ENCODE measurements around the gene FOXO4. TPM values are rescaled to one million over a fixed set of nuclear protein-coding genes. Genes with fewer than 3 reads are reported as not detected.

The FOXO4 gene
- total RNA-seq, 1 experiment from 2014 or later: 48.3 TPM

DNA sequence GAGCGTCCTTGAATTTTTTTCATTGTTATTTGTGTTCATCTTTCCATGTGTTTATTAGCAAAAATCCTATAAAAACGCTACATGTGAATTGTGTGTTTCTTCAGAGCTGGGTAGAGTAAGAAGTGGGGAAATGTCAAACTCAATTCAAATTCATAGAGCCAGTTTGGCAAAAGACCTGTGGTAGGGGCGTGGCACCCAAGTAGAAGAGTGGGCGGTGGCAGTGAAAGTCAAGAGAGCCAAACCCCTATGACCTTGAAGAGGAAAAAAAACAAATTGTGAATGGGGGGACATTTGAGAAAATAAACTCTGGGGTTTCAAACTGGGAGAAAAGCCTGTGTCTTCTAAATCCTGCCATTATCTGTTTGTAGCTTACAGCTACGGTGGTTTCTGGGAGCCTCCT is 4.4 kb upstream of the FOXO4 start:
- H3K27me3 Mint-ChIP-seq (ENCODE audit: low read depth): no peaks in the 10 kb centered on the region
- no peak overlapping the region for H3K27ac Mint-ChIP-seq
- TF ChIP-seq ZNF396 (CRISPR knock-in tag; IDR thresholded peaks at IDR 0.05; ENCODE audit: borderline replicate concordance): no peak
- no peak for TF ChIP-seq MXD4 (CRISPR knock-in tag; IDR thresholded peaks at IDR 0.05; ENCODE audit: borderline replicate concordance)
- TF ChIP-seq NR2C2 (CRISPR knock-in tag; IDR thresholded peaks at IDR 0.05): no peak
- TF ChIP-seq TP53 (CRISPR knock-in tag; IDR thresholded peaks at IDR 0.05): no peak
- TF ChIP-seq AFF4 (CRISPR knock-in tag; IDR thresholded peaks at IDR 0.05; ENCODE audit: borderline replicate concordance): no peak
- no peak for TF ChIP-seq PREB (CRISPR knock-in tag; IDR thresholded peaks at IDR 0.05; ENCODE audit: borderline replicate concordance)
- no peak for TF ChIP-seq JUN (CRISPR knock-in tag; IDR thresholded peaks at IDR 0.05)
- TF ChIP-seq NFYB (CRISPR knock-in tag; conservative IDR thresholded peaks at IDR 0.05; ENCODE audit: low read depth): no peak
- no peak for TF ChIP-seq CTCF (IDR thresholded peaks at IDR 0.05)
- no peak for TF ChIP-seq PRRX2 (CRISPR knock-in tag; IDR thresholded peaks at IDR 0.05)
- TF ChIP-seq, protein P1, sequence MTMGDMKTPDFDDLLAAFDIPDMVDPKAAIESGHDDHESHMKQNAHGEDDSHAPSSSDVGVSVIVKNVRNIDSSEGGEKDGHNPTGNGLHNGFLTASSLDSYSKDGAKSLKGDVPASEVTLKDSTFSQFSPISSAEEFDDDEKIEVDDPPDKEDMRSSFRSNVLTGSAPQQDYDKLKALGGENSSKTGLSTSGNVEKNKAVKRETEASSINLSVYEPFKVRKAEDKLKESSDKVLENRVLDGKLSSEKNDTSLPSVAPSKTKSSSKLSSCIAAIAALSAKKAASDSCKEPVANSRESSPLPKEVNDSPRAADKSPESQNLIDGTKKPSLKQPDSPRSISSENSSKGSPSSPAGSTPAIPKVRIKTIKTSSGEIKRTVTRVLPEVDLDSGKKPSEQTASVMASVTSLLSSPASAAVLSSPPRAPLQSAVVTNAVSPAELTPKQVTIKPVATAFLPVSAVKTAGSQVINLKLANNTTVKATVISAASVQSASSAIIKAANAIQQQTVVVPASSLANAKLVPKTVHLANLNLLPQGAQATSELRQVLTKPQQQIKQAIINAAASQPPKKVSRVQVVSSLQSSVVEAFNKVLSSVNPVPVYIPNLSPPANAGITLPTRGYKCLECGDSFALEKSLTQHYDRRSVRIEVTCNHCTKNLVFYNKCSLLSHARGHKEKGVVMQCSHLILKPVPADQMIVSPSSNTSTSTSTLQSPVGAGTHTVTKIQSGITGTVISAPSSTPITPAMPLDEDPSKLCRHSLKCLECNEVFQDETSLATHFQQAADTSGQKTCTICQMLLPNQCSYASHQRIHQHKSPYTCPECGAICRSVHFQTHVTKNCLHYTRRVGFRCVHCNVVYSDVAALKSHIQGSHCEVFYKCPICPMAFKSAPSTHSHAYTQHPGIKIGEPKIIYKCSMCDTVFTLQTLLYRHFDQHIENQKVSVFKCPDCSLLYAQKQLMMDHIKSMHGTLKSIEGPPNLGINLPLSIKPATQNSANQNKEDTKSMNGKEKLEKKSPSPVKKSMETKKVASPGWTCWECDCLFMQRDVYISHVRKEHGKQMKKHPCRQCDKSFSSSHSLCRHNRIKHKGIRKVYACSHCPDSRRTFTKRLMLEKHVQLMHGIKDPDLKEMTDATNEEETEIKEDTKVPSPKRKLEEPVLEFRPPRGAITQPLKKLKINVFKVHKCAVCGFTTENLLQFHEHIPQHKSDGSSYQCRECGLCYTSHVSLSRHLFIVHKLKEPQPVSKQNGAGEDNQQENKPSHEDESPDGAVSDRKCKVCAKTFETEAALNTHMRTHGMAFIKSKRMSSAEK (CRISPR knock-in tag; IDR thresholded peaks at IDR 0.05; ENCODE audit: borderline replicate concordance): no peak
- TF ChIP-seq, protein P2, sequence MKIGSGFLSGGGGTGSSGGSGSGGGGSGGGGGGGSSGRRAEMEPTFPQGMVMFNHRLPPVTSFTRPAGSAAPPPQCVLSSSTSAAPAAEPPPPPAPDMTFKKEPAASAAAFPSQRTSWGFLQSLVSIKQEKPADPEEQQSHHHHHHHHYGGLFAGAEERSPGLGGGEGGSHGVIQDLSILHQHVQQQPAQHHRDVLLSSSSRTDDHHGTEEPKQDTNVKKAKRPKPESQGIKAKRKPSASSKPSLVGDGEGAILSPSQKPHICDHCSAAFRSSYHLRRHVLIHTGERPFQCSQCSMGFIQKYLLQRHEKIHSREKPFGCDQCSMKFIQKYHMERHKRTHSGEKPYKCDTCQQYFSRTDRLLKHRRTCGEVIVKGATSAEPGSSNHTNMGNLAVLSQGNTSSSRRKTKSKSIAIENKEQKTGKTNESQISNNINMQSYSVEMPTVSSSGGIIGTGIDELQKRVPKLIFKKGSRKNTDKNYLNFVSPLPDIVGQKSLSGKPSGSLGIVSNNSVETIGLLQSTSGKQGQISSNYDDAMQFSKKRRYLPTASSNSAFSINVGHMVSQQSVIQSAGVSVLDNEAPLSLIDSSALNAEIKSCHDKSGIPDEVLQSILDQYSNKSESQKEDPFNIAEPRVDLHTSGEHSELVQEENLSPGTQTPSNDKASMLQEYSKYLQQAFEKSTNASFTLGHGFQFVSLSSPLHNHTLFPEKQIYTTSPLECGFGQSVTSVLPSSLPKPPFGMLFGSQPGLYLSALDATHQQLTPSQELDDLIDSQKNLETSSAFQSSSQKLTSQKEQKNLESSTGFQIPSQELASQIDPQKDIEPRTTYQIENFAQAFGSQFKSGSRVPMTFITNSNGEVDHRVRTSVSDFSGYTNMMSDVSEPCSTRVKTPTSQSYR (CRISPR knock-in tag; IDR thresholded peaks at IDR 0.05): no peak
- no peak for TF ChIP-seq TEAD4 (CRISPR knock-in tag; IDR thresholded peaks at IDR 0.05)
- no peak for TF ChIP-seq ZNF263 (CRISPR knock-in tag; IDR thresholded peaks at IDR 0.05; ENCODE audit: low read depth)
- no peak overlapping the region for H3K4me3 Mint-ChIP-seq
- DNase-seq (ENCODE audit: low spot score) (no peak), ATAC-seq (no peak)
- ChIA-PET CTCF (no interaction called here), POLR2A (no interaction called here)
- H3K9me3 Mint-ChIP-seq: no peaks in the 10 kb centered on the region
- H3K4me1 Mint-ChIP-seq: peaks cover 14% of the 10 kb centered on the region
- H3K36me3 Mint-ChIP-seq: no peaks in the 10 kb centered on the region
